Measurements from ENCODE around the gene PAFAH1B2. TPM values are rescaled to one million over a fixed set of nuclear protein-coding genes. Genes with fewer than 3 reads are reported as not detected.
"Not testable (repeated sequence)": the region's sequence is repeated elsewhere in the genome, so short reads cannot be mapped to it uniquely, and the experiment has no call there.

The PAFAH1B2 gene
- polyA plus RNA-seq, 3 donors, result 8.1 to 35.5 (median 22.2) TPM

DNA sequence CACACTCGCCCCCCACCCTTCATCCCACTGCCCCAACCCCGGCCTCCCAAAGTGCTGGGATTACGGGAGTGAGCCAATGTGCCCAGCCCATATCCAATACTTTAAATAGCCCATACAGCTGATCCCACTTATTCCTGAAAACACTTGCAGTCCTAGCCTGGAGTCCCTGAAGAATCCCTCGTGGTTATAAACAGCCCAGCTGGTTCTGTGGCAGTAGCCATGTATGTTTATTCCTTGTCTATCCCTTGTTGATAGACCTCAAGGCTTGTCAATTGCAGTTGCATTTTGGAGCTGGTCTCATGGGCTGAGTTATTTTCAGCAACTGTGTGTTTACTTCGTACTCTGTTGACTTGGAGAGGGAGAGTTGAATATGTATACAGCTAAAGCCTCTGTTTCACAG lies 21.5 kb upstream of the PAFAH1B2 start:
- 76 to 81% (median 80%) methylated on average over 5 of the region's 5 CpGs for WGBS, 3 donors
- no peak overlapping the region for H3K27ac ChIP-seq (ENCODE audit: low read depth, low read length)

- 77 to 81% (median 79%) methylated on average over 7 of the region's 7 CpGs for WGBS, 3 donors
- no peak overlapping the region for H3K27ac ChIP-seq (ENCODE audit: low read depth, low read length)
These were observed 17.7 kb upstream of the PAFAH1B2 start for GRCh38 chr11:117126223-117126965.

GRCh38 chr11:117127171-117127901 lies 16.8 kb upstream of the PAFAH1B2 start:
- H3K27ac ChIP-seq (ENCODE audit: low read depth, low read length), result no peak overlapping the region
- 80 to 84% (median 82%) methylated on average over 6 of the region's 6 CpGs for WGBS, 3 donors

DNA sequence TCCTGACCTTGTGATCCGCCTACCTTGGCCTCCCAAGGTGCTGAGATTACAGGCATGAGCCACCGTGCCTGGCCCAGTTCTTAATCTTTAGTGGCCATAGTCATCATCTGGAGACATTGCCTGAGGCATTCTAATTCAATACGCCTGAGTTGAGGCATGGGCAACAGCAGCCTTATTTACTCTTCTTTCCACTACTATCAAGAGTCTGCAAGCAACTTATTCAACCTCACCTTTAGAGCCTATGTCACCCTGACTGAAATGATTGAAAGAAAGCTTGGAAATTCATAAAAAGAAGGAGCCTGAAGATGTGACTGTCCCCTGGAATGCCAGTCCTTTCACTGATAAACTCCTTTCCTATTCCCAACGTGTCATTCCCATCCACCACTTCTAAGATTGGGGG lies 15.8 kb upstream of the PAFAH1B2 start:
- H3K27ac ChIP-seq (ENCODE audit: low read depth, low read length), result no peak overlapping the region
- 76 to 91% (median 87%) methylated on average over 4 of the region's 4 CpGs for WGBS, 3 donors

DNA sequence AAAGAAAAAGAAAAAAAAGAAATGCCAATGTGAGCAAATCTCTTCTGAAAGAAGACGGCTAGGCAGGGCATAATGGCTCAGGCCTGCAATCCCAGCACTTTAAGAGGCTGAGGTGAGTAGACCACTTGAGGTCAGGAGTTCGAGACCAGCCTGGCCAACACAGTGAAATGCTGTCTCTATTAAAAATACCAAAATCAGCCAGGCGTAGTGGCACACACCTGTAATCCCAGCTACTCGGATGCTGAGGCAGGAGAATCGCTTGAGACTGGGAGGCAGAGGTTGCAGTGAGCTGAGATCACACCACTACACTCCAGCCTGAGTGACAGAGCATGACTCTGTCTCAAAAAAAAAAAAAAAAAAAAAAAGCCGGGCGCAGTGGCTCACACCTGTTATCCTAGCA lies 13.7 kb upstream of the PAFAH1B2 start:
- 95 to 98% (median 97%) methylated on average over 5 to 7 of the region's 7 CpGs for WGBS, 3 donors
- H3K27ac ChIP-seq (ENCODE audit: low read depth, low read length), result not testable (repeated sequence)

- 63 to 95% (median 95%) methylated on average over 7 of the region's 7 CpGs for WGBS, 3 donors
- H3K27ac ChIP-seq (ENCODE audit: low read depth, low read length), result no peak overlapping the region
These were observed 13.2 kb upstream of the PAFAH1B2 start for GRCh38 chr11:117130879-117131278.

DNA sequence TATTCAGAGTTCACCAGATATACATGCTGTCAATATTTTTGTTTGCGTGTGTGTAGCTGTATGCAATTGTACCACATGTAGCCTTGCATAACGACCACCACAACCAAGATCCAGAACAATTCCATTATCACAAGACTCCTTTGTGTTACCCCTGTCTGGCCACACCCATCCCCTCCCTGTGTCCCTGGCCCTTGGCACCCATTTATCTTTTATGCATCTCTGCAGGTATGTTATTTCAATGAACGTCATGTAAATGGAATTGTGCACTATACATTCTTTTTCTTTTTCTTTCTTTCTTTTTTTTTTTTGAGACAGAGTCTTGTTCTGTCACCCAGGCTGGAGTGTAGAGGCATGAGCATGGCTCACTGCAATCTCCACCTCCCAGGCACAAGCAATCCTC lies 9.7 kb upstream of the PAFAH1B2 start:
- WGBS, 3 donors, result 68 to 79% (median 71%) methylated on average over 2 to 3 of the region's 3 CpGs

DNA sequence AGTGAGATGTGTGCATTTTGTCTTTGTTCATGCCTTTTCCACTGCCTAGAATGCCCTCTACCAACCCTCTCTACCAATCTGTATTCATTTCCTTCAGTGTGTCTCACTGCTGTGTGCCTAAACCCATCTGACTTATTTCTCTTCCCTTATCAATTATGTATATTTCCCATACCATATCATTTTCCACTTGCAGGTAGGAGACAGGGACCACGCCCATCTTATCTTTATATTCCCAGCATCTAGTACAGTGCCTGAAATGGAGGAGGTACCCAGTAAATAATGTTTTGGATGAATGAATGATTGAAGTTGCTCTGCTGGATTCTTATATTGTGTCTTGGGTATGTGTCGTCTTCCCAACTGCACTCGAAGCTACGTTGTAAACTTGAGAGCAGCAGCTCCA lies 9.1 kb upstream of the PAFAH1B2 start:
- not testable (repeated sequence) for H3K27ac ChIP-seq (ENCODE audit: low read depth, low read length)
- WGBS, 3 donors, result 75 to 90% (median 88%) methylated on average over 1 of the region's 4 CpGs

More for the DNA sequence above, 9.7 kb upstream of the PAFAH1B2 start:
- no peak overlapping the region for H3K27ac ChIP-seq (ENCODE audit: low read depth, low read length)

- no CpG with 5 or more reads among the region's 15 CpGs for WGBS, 3 donors
- H3K27ac ChIP-seq (ENCODE audit: low read depth, low read length), result not testable (repeated sequence)
These were observed 6.6 kb upstream of the PAFAH1B2 start for GRCh38 chr11:117137223-117138086.

DNA sequence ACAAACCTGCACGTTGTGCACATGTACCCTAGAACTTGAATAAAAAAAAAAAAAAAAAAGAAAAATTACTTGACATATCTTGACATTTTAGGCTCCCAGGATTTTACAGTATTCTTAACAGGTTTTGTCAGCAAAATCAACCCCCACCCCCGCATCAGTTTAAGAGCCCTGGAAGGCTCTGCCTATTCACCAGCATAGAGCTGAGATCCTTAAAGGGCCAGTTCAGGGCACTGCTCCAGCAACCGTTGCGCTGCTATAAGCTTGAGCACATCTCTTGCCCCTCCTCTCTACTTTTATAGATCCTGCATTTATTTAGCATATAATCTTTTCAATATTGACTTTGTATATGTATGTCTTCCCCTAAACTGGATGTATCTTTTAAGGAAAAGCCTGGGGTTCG lies 697 bp upstream of the PAFAH1B2 start:
- WGBS, 3 donors, result 3 to 8% (median 7%) methylated on average over 5 of the region's 5 CpGs
- H3K27ac ChIP-seq (ENCODE audit: low read depth, low read length), result no peak overlapping the region

- no peak overlapping the region for H3K27ac ChIP-seq (ENCODE audit: low read depth, low read length)
- 0 to 1% (median 0%) methylated on average over 53 to 62 of the region's 62 CpGs for WGBS, 3 donors
These were observed 648 bp downstream of the PAFAH1B2 start for GRCh38 chr11:117144477-117145392.

GRCh38 chr11:117145393-117145761 lies 1.3 kb downstream of the PAFAH1B2 start:
- 3 to 4% (median 4%) methylated on average over 5 of the region's 5 CpGs for WGBS, 3 donors
- no peak overlapping the region for H3K27ac ChIP-seq (ENCODE audit: low read depth, low read length)

GRCh38 chr11:117146521-117146920 lies 2.4 kb downstream of the PAFAH1B2 start:
- WGBS, 3 donors, result 66 to 79% (median 72%) methylated on average over 10 of the region's 10 CpGs

GRCh38 chr11:117152066-117152465 lies 8.0 kb downstream of the PAFAH1B2 start:
- no peak overlapping the region for H3K27ac ChIP-seq (ENCODE audit: low read depth, low read length)
- 52 to 70% (median 64%) methylated on average over 2 of the region's 2 CpGs for WGBS, 3 donors

More at GRCh38 chr11:117146521-117146920, 2.4 kb downstream of the PAFAH1B2 start:
- no peak overlapping the region for H3K27ac ChIP-seq (ENCODE audit: low read depth, low read length)

GRCh38 chr11:117154468-117154867 lies 10.4 kb downstream of the PAFAH1B2 start:
- WGBS, 3 donors, result 92 to 97% (median 97%) methylated on average over 5 of the region's 5 CpGs
- H3K27ac ChIP-seq (ENCODE audit: low read depth, low read length), result no peak overlapping the region

GRCh38 chr11:117157507-117157906 lies 13.4 kb downstream of the PAFAH1B2 start:
- no peak overlapping the region for H3K27ac ChIP-seq (ENCODE audit: low read depth, low read length)
- WGBS, 3 donors, result 86 to 99% (median 94%) methylated on average over 2 of the region's 2 CpGs

GRCh38 chr11:117159892-117160291 lies 15.8 kb downstream of the PAFAH1B2 start:
- 88 to 95% (median 89%) methylated on average over 2 of the region's 2 CpGs for WGBS, 3 donors
- H3K27ac ChIP-seq (ENCODE audit: low read depth, low read length), result no peak overlapping the region

GRCh38 chr11:117160826-117161225 lies 16.7 kb downstream of the PAFAH1B2 start:
- H3K27ac ChIP-seq (ENCODE audit: low read depth, low read length), result no peak overlapping the region
- 63 to 77% (median 66%) methylated on average over 2 of the region's 2 CpGs for WGBS, 3 donors
